IPS-NIHi11 (cell line): ENCODE measurements around the gene MEF2B.
A peak's percentile ranks its signal among the peaks of the same experiment; 100 is the strongest.
"Not testable (repeated sequence)": the region's sequence is repeated elsewhere in the genome, so short reads cannot be mapped to it uniquely, and the experiment has no call there.

Experiments
- DNase-seq: peaks from one replicate; pipeline ENCODE4 v3.0.0; 2012; ENCODE audit warnings: mixed read lengths, low spot score

MEF2B gene

DNA sequence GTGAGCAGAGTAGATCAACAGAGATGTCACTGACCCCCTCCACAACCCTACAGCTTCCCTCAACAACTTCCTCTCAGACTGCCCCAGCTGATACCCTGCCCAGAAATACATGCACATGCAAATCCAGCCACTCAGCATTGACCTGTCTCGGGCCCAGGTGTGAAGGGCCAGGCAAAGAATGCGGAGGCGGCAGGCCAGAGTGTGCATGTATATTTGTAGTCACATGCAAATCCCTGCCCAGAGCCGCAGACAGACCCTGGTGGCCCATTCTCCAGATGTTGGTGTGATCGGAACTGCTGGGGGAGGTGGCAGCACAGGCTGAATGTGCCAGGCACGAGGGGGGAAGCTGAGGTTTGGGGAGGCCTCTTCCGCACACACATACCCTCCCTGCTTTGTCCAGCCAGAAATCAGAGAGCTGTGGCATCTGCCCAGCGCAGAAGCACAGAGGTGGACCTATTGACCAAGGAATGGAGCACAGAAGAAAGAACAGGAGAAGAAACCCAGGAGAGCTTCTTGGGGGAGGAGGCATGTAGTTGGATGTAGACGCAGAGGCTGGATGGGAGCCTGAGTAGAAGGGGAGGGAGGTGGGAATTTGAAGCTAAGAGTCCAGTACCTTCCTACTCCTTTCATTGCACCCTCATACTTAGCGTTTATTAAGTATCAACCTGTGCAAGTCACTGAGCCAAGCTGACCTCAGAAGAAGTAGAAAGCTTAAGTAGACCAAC, 14.4 kb downstream of the MEF2B start:
- DNase-seq: no peak

DNA sequence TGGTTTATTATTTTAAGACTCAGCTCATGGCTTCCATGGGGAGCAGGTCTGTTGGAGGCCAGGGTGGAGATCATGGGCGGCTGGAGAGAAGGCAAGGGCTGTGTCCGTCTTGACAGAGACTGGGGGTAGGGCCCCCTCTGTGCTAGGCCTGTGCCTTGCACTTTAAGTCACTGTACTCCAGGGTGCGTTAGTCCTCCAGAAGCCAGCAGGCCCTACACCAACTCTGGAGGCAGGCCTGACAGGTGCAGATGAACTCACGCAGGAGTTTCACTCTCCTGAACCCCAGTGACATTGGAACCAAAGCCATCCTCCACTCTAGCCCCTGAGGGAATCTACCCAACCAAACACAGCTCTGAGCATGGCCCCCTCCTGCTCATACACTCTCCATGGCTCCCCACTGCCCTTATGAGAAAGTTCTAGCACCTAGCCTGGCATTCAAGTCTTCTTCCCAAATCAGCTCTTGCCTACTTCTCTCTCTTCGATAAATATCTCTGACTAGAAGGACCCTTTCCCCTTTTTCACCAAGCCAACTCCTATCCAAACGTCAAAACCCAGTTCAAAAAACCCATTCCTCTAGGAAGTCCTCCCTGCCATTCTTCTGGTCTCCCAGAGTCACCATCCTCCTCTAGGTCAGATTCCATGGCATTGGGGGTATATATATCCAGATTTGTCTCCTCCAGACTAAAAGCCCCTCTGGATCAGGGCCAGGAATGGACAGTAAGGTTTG, 15.1 kb downstream of the MEF2B start:
- no peak for DNase-seq

DNA sequence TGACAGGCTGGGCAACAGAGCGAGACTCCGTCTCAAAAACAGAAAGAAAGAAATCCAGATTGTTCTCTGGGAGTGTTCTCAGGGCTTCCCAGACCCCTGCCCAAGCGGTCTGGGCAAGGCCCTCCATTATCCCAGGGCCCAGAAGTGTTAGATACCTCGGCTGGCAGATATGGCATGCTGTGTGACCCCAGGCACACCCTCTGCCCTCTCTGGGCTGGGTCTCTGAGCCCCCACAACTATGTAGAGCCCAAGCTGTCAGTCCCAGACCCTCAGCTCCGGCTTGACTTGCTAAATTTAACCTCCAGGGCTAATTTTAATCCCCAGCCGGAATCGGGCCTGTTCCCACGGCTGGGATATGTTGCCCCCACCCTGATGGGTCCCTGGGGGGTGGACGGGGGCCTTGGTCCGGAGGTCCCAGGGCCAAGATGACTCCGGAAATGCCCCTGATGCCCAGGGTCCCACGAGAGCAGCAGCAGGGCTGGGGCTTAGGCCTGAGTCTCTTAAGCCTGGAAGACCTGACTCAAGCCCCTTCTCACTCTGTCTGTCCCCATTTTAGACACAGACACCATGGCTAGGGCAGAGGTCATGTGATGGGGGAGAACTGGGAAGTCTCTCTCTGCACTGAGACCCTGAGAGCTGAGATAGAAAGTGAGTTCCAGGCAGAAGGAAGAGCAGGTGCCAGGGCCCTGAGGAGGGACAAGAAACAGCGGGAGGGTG, 17.2 kb downstream of the MEF2B start:
- DNase-seq: no peak

DNA sequence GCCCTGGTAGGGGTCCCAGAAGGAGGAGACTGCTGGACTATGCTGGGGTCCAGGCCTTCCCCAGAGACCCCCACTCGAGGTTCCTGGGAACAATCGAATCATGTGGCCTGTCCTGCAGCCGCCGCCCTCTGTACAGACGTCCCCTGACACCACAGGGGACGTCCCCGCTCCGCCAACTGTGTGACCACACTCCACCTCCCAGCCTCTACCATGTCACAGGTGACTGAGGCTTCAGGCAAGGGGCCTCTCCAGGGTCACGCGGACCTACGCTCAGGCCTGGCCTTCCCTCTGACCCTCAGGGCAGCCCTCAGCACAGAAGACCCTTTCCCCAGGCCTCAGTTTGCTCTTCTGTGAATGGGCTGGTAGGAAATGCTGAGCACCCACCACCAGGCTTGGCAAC, 18.6 kb downstream of the MEF2B start:
- DNase-seq: no peak

DNA sequence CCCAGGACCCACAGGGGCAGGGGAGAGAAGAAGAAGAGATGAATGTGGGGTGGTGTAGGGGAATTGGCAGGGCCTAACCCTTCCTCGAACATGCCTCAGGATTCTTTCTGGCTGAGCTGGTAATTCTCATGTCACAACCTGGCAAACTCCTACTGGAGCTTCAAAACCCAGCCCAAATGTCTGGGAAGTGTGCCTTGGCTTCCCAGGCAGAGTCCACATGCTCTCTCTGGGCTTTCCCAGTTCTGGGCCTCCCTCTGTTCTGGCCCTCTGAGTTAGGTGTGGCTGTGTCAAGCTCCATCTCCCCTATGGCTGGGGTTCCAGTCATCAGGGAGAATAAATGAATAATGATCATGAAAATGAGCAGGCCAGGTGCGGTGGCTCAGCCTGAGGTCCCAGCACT, 20.6 kb downstream of the MEF2B start:
- no peak for DNase-seq

DNA sequence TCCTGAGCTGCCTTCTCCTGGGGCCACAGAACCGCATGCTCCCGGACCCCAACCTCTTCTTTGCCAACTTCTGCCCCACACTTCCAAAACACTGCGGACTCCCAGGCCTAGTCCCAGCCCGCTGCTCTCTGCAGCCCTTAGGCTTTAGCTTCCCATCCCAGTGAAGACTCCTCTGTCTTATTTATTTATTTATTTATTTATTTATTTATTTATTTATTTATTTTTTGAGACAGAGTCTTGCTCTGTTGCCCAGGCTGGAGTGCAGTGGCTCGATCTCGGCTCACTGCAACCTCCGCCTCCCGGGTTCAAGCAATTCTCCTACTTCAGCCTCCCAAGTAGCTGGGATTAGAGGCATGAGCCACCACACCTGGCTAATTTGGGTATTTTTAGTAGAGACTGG, 21.6 kb downstream of the MEF2B start:
- not testable (repeated sequence) for DNase-seq

DNA sequence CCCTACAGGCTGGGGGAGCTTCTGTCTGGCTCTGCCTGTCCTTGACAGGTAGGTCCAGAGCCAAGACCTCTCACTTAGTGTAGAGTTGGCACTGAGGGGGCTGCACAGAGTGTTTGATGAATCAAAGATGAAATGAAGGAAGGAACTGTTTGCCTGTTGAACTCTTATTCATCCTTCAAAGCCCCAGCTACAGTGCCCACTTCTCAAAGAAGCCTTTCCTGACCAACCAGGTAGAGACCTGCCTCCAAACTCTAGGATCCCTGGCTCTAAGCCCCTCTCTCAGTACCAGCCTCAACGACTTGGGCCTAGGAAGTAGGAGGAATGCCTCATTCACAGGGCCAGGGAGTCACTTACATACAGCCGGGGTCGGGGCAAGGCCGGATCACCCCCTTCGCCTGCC, 22.7 kb downstream of the MEF2B start:
- DNase-seq: no peak

DNA sequence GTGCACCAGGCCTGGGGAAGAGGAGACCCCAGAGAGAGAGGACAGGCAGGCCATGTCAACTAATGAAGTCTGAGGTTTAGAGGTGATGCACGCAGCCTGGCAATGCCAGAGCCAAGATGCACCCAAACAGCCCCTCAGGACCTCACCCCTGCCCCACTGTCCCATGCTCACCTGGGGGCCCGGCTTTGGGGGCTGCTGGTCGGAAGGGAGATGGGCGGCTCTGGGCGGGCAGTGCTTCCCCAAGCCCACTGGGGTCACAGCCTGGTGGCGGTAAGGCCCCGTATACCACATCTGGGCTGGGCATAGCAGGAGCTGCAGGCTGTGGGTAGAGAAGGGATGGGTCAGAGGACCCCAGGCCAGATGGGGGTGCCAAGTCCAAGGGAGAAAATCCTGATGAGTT, 23.2 kb downstream of the MEF2B start:
- no peak for DNase-seq

DNA sequence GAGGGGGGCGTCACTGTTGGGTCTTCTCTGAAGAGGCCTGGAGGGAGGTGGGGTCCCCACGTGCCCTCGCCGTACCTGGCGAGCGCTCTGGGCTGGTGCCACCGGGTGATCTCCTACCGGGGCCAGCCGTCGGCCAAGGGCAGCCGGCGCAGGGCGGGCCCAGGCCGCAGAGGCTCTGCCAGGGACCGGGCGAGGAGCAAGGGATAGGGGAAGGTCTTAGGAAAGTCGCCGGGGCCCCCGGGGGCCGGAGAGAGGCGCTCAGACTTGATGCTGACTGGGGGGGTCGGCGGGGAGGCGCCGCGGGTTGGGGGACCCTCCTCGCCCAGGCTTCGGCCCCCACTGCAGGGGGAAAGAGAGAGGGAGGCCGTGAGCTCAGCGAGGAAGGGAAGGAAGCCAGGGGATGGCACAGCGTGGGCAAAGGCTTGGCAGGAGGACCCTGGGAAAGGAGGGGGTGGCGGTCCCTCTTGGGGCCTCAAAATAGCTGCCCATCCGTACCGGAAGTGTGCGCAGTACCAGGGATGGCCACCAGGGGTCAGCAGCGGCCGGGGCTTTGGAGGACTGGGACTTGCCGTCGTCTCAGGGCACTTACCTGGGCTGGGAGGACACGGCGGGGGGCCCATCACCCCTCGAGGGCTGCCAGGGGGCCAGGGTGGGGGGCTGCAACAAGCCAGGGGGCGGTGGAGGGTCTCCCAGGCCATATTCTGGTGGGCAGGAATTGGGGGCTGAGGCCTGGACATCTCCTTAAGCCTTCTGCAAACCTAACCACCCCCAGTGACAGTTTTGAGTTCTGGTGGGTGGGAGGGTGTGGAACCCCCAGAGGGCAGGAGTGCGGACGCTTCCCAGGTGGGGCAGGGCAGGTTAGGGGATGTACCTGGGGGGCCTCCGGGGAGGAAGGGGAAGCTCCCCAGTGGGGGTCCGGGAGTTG, 24.1 kb downstream of the MEF2B start:
- peak; percentile 92 for DNase-seq

DNA sequence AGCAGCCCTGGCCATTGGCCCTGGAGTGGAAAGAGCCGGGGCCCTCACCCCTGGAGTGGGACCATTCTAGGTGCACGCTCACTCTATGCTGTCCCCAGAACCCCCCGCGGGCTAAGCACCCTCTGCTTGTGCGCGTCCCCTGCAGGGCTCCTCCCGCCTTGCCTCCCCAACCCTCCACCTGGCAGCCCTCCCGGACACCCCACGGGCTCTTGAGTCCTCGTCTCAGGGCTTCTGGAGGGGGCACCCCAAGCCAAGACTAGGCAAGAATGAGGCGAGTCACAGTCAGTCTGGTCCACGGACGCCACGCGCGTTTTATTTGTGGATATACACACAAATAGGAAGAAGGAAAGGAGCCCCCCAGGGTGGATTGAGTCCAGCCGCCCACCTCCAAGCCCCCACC, 24.8 kb downstream of the MEF2B start:
- DNase-seq: no peak

DNA sequence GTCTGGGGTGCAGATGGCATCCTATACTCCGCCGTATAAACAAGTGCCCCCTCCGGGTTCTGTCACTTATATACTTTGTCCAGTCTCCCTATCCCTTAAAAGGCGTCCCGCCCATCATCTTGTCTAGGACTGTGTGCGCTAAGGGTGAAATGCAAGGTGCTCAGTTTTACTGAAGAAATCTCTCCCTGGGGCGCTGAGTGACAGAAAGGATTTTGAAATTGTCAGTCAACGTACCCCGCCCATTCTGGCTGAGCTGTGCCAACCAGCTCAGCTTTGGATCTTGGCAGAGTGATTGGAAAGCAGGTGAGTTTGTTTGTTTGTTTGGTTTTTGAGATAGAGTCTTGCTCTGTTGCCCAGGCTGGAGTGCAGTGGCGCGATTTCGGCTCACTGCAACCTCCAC, 27.7 kb downstream of the MEF2B start:
- no peak for DNase-seq

DNA sequence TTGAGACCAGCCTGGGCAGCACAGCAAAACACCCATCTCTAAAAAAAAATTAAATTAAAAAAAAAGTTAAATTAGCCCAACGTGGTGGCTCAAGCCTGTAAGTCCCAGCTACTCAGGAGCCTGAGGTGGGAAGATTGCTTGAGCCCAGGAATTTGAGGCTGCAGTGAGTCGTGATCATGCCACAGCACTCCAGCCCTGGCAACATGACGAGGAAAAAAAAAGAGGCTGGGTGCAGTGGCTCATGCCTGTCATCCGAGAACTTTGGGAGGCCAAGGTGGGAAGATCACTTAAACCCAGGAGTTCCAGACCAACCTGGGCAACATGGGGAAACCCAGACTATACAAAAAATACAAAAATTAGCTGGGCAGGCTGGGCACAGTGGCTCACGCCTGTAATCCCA, 29.6 kb downstream of the MEF2B start:
- no peak for DNase-seq

DNA sequence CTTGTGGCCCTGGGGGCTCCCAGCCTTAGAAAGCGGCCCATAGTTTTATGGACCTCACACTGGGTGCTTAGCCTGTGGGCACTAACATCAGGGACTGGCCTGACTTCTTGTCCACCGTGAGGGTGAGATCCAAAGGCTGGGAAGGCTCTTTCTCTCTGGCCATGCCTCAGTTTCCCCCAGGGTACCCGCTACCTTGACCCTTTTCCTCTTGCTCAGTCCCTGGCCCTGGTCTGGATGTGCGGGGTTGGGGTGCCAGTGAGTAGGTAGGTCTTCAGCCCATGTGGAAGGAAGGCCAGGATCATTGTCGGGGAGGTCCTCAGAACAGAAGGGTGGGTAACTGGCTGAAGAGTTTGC, 30.2 kb downstream of the MEF2B start:
- no peak for DNase-seq

DNA sequence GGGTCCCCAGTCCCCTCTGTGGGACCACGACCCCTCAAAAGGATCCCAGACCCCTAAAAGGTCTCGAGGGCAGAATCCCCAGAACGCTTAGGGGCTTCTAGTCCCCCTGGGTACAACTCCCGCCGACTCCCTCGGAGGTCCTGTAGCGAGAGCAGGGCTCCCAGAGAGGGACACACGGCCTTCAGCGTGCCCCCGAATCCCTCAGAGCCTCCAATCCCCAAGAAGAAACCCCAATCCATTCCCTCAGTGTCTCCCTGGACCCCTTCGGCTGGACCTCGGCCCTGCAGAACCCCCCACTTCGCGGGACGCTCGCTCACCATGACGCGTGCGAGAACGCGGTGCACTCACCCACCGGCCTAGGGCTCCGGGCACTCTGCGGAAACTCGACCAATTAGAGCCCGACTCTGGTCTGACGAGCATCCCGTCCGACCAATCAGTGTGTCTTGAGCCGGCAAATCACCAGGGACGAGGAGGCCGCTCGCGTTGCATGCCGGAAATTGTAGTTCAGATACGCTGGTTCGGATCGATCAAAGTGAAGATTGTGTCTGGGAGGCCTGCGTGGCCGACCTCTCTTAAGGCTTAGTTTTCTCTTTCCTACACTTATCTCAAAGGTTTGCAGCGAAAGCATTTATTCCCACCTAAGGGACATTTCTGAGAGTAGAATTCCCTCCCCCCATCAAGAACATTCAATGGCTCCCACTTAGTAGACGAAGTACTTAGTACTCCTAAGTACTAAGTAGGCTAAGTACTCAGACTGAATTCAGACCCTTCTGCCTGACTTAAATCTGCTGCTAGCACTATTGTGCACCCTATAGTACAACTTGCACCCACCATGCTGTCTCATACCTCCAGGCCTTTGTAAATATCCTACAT, 31.7 kb downstream of the MEF2B start, which contains the start of gene TMEM161A:
TMEM161A (minus strand) TSS at position 370 of the 873 bp plus-strand sequence; CDS start at position 320, 50 bp downstream.
- DNase-seq: peak; percentile 98

DNA sequence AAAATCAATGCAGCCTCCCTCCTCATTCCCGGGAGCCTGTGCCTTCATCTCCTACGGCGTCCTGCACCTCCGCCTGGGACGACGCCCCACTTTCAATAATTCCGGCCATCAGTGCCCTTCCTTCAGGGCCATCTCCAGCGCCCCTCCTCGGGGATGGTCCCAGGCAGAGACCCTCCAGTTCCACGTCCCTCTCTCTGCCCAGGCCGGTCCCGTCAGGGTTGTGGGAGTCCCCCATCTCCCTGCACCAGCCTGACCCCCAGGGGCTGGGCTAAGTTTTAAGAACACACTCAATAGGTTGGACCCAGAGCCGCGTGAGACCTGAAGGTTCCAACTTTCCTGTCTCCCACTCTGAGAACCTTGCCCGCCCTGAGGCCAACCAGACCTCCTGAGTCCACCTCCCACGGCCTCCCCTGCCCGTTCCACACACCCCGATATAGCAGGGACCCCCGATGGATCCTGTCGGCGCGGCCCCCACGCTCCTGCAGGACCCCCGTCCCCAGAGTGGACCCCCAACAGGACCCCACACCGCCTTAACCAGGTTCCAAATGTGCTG, 32.4 kb downstream of the MEF2B start:
- no peak for DNase-seq

DNA sequence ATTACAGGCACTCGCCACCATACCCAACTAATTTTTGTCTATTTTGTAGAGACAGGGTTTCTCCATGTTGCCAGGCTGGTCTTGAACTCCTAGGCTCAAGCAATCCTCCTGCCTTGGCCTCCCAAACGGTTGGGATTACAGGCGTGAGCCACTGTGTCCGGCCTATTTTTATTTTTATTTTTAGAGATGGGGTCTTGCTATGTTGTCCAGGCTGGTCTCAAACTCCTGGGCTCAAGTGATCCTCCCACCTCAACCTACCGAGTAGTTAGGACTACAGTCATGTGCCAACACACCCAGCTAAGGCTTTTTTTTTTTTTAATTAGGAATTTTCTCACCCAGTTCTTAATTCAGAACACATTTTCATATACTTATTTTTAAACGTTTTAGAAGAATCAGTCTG, 34.4 kb downstream of the MEF2B start:
- DNase-seq: not testable (repeated sequence)

DNA sequence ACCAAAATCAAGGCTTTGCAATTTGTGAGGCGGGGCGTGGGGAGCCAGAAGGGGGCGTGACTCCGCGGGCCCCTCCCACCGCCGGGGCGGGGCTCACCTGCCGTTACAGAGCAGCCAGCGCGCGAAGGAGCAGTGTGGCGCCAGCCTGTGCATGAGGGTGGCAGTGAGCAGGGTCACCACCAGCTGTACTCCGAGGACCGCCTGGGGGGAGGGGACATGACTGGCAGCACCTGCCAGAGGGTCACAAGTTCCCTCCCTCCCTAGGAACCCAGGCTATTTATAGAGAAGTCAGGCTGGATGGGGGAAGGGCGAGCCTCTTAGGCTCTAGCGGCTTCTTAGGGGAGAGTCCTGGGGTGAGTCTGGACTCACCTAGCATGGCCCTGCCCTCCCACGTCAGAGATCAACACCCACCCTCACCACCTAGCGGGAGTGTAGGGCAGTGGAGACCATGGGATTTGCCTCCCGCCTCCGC, 35.3 kb downstream of the MEF2B start:
- peak; percentile 82 for DNase-seq

DNA sequence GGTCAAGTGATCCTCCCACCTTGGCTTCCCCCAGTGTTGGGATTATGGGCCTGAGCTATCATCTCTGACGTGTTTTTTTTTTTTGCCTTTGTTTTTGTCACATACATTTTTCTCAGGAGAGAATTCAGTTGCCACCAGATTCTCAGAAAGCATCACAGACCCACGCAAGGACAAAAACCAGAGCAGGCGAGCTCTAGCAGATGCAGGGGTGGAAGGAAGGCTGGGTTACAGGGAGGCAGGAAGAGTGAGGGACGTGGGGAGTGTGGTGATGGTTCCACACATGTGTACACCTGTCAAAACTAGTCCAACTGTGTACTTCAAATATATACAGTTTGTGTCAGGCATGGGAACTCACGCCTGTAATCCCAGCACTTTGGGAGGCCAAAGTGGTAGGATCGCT, 36.1 kb downstream of the MEF2B start:
- no peak for DNase-seq

DNA sequence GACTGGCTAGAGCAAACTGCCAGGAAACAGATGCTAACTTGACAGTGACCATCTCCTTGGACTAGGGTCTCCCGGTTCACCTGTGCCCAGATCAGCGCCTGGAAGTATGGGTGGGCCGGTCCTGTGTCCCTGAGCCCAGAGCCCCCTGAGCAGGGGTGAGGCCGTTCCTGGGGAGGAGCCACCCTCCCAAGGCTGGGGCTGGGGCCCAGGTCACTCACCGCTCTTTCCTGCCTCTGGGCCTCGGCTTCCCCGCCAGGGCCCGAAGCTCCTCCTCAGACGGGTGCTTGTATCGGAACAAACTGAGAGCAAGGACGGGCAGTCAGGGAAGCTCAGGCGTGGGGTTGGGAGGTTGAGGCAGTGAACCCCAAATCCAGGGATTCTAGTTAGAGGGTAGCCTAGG, 37.2 kb downstream of the MEF2B start:
- no peak for DNase-seq

DNA sequence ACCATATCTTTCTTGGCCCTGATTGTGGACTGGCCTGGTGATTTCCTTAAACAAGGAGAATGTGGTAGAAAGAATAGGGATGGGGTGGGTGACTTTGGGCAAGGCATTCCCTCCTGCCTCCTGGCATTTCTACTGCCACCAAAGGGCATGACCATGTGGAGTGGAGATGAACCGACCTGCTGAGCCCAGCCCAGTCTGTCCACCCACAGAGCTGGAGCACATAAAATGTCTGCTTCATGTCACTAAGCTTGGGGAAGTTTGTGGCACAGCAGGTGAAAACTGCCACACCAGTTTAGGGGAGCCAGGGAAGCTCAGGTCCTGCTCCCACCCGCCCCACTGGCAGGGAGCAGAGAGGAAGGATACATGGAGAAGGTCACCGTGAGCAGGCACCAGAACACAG, 38.1 kb downstream of the MEF2B start:
- DNase-seq: no peak

DNA sequence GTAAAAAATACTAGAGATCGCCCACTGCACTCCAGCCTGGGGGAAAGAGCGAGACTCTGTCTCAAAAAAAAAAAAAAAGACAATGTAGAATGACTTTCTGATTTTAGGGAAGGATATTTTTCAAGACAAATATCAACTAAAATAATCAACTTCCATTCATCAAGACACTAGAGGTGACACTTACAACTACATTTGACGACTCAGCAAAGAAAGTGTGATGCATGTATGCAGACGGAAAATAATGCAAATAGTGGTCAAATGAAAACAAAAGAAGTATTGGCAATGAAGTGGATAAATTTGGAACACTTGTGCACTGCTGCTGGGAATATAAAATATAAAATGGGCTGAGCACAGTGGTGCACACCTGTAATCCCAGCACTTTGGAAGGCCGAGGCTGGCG, 44.0 kb downstream of the MEF2B start:
- no peak for DNase-seq
